GM18870 (cell line): ENCODE results near the gene ATP2C1.
"Not testable (repeated sequence)": the region's sequence is repeated elsewhere in the genome, so short reads cannot be mapped to it uniquely, and the experiment has no call there.

ENCODE experiments used
- ATAC-seq: cut with Tn5 transposase; IDR thresholded peaks from one replicate; pipeline ENCODE4 v1.9.1; 2021; ENCODE audit warnings: moderate library complexity; ENCODE audit not compliant: unreplicated experiment

ATP2C1 gene

GRCh38 chr3:131036200-131036816 is 142.4 kb downstream of the ATP2C1 start:
- ATAC-seq = no peak

- no peak for ATAC-seq
Observed at GRCh38 chr3:131036986-131037385, 143.1 kb downstream of the ATP2C1 start.

GRCh38 chr3:131038326-131038725 is 144.4 kb downstream of the ATP2C1 start:
- ATAC-seq = no peak

- ATAC-seq = not testable (repeated sequence)
Observed at GRCh38 chr3:131042271-131042985, 148.5 kb downstream of the ATP2C1 start.

GRCh38 chr3:131047582-131047981 is 153.7 kb downstream of the ATP2C1 start:
- no peak for ATAC-seq

GRCh38 chr3:131048030-131048429 is 154.1 kb downstream of the ATP2C1 start:
- ATAC-seq = no peak

GRCh38 chr3:131050001-131050400 is 156.1 kb downstream of the ATP2C1 start:
- ATAC-seq = no peak

GRCh38 chr3:131053043-131053859 is 159.4 kb downstream of the ATP2C1 start:
- ATAC-seq = no peak
